Measurements from ENCODE around the gene MRPL54.

The MRPL54 gene

GRCh38 chr19:3725640-3726310 lies 36.7 kb upstream of the MRPL54 start:
- Histone ChIP-seq H3K27me3 (ENCODE audit: insufficient read depth, low read length) (peaks cover 25% of the 10 kb centered on the region), H3K79me2 (ENCODE audit: control insufficient read depth, insufficient read depth, low read length, unreplicated experiment) (no peaks in the 10 kb centered on the region), H3K4me3 (ENCODE audit: low read depth, low read length) (no peak overlapping the region), H3K27ac (ENCODE audit: low read depth, low read length) (no peak overlapping the region), H3K36me3 (ENCODE audit: insufficient read depth, low read length) (no peaks in the 10 kb centered on the region), H2AFZ (ENCODE audit: low read length, unreplicated experiment) (no peak overlapping the region), H3K4me1 (ENCODE audit: control insufficient read depth, insufficient read depth, low read length, unreplicated experiment) (peaks cover 5% of the 10 kb centered on the region)

GRCh38 chr19:3730457-3730958 lies 32.0 kb upstream of the MRPL54 start:
- Histone ChIP-seq H2AFZ (ENCODE audit: low read length, unreplicated experiment) (no peak overlapping the region), H3K79me2 (ENCODE audit: control insufficient read depth, insufficient read depth, low read length, unreplicated experiment) (no peaks in the 10 kb centered on the region), H3K4me1 (ENCODE audit: control insufficient read depth, insufficient read depth, low read length, unreplicated experiment) (peaks cover 5% of the 10 kb centered on the region), H3K4me3 (ENCODE audit: low read depth, low read length) (no peak overlapping the region), H3K27ac (ENCODE audit: low read depth, low read length) (no peak overlapping the region), H3K27me3 (ENCODE audit: insufficient read depth, low read length) (no peaks in the 10 kb centered on the region), H3K36me3 (ENCODE audit: insufficient read depth, low read length) (no peaks in the 10 kb centered on the region)

DNA sequence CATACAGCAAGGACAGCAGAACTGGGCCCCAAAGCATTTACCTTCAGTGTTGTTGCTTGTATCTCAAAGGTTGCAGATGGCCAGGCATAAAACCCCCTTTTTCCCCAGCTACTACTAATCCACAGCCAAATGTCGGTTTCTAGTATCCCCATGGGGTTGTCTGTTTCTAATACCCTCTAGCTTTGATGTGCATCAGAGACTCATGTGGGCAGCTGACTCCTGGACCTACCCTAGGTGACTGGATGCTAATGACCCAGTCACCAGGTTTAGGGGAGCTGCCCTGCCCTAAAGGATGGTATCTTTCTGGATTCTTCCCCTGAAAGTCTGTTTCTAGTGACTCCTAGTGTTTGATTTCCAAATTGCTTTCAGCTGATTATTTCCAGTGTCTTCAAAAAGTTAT lies 30.4 kb upstream of the MRPL54 start:
- Histone ChIP-seq H2AFZ (ENCODE audit: low read length, unreplicated experiment) (no peak overlapping the region), H3K4me3 (ENCODE audit: low read depth, low read length) (no peak overlapping the region), H3K4me1 (ENCODE audit: control insufficient read depth, insufficient read depth, low read length, unreplicated experiment) (peaks cover 5% of the 10 kb centered on the region), H3K27ac (ENCODE audit: low read depth, low read length) (no peak overlapping the region), H3K27me3 (ENCODE audit: insufficient read depth, low read length) (no peaks in the 10 kb centered on the region), H3K36me3 (ENCODE audit: insufficient read depth, low read length) (no peaks in the 10 kb centered on the region), H3K79me2 (ENCODE audit: control insufficient read depth, insufficient read depth, low read length, unreplicated experiment) (no peaks in the 10 kb centered on the region)

- H3K79me2 ChIP-seq (ENCODE audit: control insufficient read depth, insufficient read depth, low read length, unreplicated experiment), result no peaks in the 10 kb centered on the region
- no peaks in the 10 kb centered on the region for H3K36me3 ChIP-seq (ENCODE audit: insufficient read depth, low read length)
- H3K4me1 ChIP-seq (ENCODE audit: control insufficient read depth, insufficient read depth, low read length, unreplicated experiment), result no peaks in the 10 kb centered on the region
- no peak overlapping the region for H3K27ac ChIP-seq (ENCODE audit: low read depth, low read length)
- H3K27me3 ChIP-seq (ENCODE audit: insufficient read depth, low read length), result no peaks in the 10 kb centered on the region
- no peak overlapping the region for H2AFZ ChIP-seq (ENCODE audit: low read length, unreplicated experiment)
- H3K4me3 ChIP-seq (ENCODE audit: low read depth, low read length), result no peak overlapping the region
Observed at GRCh38 chr19:3733549-3734309, 28.8 kb upstream of the MRPL54 start.

- H3K36me3 ChIP-seq (ENCODE audit: insufficient read depth, low read length), result no peaks in the 10 kb centered on the region
- no peaks in the 10 kb centered on the region for H3K27me3 ChIP-seq (ENCODE audit: insufficient read depth, low read length)
- no peaks in the 10 kb centered on the region for H3K79me2 ChIP-seq (ENCODE audit: control insufficient read depth, insufficient read depth, low read length, unreplicated experiment)
- no peak overlapping the region for H2AFZ ChIP-seq (ENCODE audit: low read length, unreplicated experiment)
- no peak overlapping the region for H3K27ac ChIP-seq (ENCODE audit: low read depth, low read length)
- no peaks in the 10 kb centered on the region for H3K4me1 ChIP-seq (ENCODE audit: control insufficient read depth, insufficient read depth, low read length, unreplicated experiment)
- H3K4me3 ChIP-seq (ENCODE audit: low read depth, low read length), result no peak overlapping the region
Observed at GRCh38 chr19:3734310-3734600, 28.2 kb upstream of the MRPL54 start.

DNA sequence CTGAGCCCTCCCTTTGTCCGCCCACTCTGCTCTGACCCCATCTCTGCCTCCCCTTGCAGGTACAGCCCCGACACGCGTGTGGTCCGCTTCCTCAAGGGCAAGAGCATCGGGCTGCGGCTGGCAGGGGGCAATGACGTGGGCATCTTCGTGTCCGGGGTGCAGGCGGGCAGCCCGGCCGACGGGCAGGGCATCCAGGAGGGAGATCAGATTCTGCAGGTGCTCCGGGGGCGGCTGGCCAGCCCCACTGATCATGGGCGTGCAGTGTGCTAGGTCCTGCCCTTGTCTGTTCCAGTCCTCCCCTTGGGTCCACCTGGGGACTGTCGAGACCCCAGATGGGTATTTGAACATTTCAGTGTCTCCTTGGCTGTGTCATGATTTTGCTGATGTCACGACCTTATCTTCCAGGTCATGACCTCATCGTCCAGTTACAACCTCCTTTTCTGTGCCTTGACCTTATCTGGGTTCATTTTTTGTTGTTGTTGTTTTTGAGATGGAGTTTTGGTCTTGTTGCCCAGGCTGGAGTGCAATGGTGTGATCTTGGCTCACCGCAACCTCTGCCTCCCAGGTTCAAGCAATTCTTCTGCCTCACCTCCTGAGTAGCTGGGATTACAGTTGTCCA lies 26.3 kb upstream of the MRPL54 start:
- Histone ChIP-seq H3K4me3 (ENCODE audit: low read depth, low read length) (no peak overlapping the region), H3K27me3 (ENCODE audit: insufficient read depth, low read length) (no peaks in the 10 kb centered on the region), H3K79me2 (ENCODE audit: control insufficient read depth, insufficient read depth, low read length, unreplicated experiment) (no peaks in the 10 kb centered on the region), H2AFZ (ENCODE audit: low read length, unreplicated experiment) (no peak overlapping the region), H3K27ac (ENCODE audit: low read depth, low read length) (no peak overlapping the region), H3K36me3 (ENCODE audit: insufficient read depth, low read length) (no peaks in the 10 kb centered on the region), H3K4me1 (ENCODE audit: control insufficient read depth, insufficient read depth, low read length, unreplicated experiment) (no peaks in the 10 kb centered on the region)

DNA sequence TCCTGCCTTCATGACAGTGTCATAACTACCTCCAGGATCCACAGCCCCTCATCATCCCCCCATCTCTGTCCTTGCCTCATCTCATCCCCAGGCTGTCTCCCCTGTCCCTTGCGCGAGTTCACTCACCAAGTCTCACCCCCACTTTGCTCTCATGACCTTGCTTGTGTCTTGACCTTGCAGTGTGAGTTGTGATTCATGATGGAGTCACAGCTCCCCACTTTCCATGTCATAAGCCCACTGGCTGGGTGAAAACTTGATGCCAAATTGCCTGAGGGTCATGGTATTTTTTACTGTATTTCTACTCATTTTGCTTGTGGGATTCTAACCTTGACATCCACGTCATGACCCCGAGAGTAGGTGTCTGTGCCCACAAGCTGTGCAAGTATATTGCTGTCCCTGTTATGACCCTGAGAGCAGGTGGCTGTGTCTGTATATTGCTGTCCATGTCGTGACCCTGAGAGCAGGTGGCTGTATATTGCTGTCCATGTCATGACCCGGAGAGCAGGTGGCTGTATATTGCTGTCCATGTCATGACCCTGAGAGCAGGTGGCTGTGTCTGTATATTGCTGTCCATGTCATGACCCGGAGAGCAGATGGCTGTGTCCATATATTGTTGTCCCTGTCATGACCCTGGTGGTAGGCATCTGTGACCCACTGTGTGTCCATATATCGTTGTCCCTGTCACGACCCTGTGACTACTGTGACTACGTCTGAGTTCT lies 24.8 kb upstream of the MRPL54 start:
- H3K36me3 ChIP-seq (ENCODE audit: insufficient read depth, low read length), result no peaks in the 10 kb centered on the region
- no peak overlapping the region for H2AFZ ChIP-seq (ENCODE audit: low read length, unreplicated experiment)
- no peaks in the 10 kb centered on the region for H3K27me3 ChIP-seq (ENCODE audit: insufficient read depth, low read length)
- no peak overlapping the region for H3K4me3 ChIP-seq (ENCODE audit: low read depth, low read length)
- no peak overlapping the region for H3K27ac ChIP-seq (ENCODE audit: low read depth, low read length)
- no peaks in the 10 kb centered on the region for H3K79me2 ChIP-seq (ENCODE audit: control insufficient read depth, insufficient read depth, low read length, unreplicated experiment)
- no peaks in the 10 kb centered on the region for H3K4me1 ChIP-seq (ENCODE audit: control insufficient read depth, insufficient read depth, low read length, unreplicated experiment)

DNA sequence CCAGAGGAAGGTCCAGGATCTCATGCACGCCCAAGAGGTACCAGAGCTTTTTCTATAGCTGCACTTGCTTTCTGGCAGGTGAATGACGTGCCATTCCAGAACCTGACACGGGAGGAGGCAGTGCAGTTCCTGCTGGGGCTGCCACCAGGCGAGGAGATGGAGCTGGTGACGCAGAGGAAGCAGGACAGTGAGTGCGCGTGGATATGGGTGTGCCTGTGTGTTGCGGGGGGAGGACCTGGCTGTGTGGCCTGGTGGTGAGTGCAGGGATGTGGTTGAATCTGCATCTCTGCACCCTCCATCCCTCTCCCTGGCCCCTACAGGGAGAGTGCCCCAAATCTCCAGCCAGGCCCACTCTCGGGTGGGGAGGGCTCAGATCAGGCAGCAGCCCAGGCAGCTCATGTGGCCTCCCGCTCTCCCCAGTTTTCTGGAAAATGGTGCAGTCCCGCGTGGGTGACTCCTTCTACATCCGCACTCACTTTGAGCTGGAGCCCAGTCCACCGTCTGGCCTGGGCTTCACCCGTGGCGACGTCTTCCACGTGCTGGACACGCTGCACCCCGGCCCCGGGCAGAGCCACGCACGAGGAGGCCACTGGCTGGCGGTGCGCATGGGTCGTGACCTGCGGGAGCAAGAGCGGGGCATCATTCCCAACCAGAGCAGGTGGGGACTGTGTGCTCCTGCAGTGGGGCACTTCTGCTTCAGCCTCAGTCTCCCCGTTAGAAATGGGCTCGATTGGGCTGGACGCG lies 23.8 kb upstream of the MRPL54 start:
- Histone ChIP-seq H3K4me1 (ENCODE audit: control insufficient read depth, insufficient read depth, low read length, unreplicated experiment) (no peaks in the 10 kb centered on the region), H3K79me2 (ENCODE audit: control insufficient read depth, insufficient read depth, low read length, unreplicated experiment) (no peaks in the 10 kb centered on the region), H3K27me3 (ENCODE audit: insufficient read depth, low read length) (no peaks in the 10 kb centered on the region), H2AFZ (ENCODE audit: low read length, unreplicated experiment) (no peak overlapping the region), H3K27ac (ENCODE audit: low read depth, low read length) (no peak overlapping the region), H3K36me3 (ENCODE audit: insufficient read depth, low read length) (no peaks in the 10 kb centered on the region), H3K4me3 (ENCODE audit: low read depth, low read length) (no peak overlapping the region)

DNA sequence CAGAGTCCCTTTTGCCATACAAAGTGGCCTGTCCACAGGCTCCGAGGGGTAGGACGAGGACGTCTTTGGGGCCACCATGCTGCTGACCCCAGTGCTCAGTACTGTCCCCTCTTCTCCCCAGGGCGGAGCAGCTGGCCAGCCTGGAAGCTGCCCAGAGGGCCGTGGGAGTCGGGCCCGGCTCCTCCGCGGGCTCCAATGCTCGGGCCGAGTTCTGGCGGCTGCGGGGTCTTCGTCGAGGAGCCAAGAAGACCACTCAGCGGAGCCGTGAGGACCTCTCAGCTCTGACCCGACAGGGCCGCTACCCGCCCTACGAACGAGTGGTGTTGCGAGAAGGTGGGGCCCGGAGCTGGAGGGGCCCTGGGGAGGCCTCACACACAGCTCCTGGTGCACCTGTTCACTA lies 22.1 kb upstream of the MRPL54 start:
- no peak overlapping the region for H3K4me3 ChIP-seq (ENCODE audit: low read depth, low read length)
- no peaks in the 10 kb centered on the region for H3K27me3 ChIP-seq (ENCODE audit: insufficient read depth, low read length)
- no peaks in the 10 kb centered on the region for H3K79me2 ChIP-seq (ENCODE audit: control insufficient read depth, insufficient read depth, low read length, unreplicated experiment)
- no peak overlapping the region for H3K27ac ChIP-seq (ENCODE audit: low read depth, low read length)
- no peaks in the 10 kb centered on the region for H3K36me3 ChIP-seq (ENCODE audit: insufficient read depth, low read length)
- H2AFZ ChIP-seq (ENCODE audit: low read length, unreplicated experiment), result no peak overlapping the region
- no peaks in the 10 kb centered on the region for H3K4me1 ChIP-seq (ENCODE audit: control insufficient read depth, insufficient read depth, low read length, unreplicated experiment)

DNA sequence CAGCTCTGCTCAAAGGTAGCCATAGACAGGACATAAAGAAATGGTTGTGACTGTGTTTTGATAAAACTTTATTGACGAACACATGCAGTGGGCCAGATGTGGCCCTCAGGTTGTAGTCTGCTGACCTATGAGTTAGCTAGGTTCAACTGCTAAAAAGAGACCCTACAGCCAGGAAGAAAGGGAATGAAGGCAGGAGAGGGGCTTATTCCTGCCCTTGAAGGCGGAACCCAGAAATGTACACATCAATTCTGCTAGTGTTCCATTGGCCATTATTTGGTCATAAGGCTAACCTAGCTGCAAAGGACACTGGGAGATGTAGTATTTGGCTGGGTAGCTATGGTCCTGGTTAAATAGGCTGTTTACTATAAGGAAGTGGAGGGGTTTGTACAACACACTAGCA lies 19.0 kb upstream of the MRPL54 start:
- Histone ChIP-seq H3K36me3 (ENCODE audit: insufficient read depth, low read length) (no peaks in the 10 kb centered on the region), H3K27ac (ENCODE audit: low read depth, low read length) (no peak overlapping the region), H3K4me3 (ENCODE audit: low read depth, low read length) (no peak overlapping the region), H2AFZ (ENCODE audit: low read length, unreplicated experiment) (no peak overlapping the region), H3K79me2 (ENCODE audit: control insufficient read depth, insufficient read depth, low read length, unreplicated experiment) (no peaks in the 10 kb centered on the region), H3K4me1 (ENCODE audit: control insufficient read depth, insufficient read depth, low read length, unreplicated experiment) (no peaks in the 10 kb centered on the region), H3K27me3 (ENCODE audit: insufficient read depth, low read length) (no peaks in the 10 kb centered on the region)
